ENCODE measurements around the gene TIMMDC1. TPM values are rescaled to one million over a fixed set of nuclear protein-coding genes. Genes with fewer than 3 reads are reported as not detected.

TIMMDC1 gene, protein sequence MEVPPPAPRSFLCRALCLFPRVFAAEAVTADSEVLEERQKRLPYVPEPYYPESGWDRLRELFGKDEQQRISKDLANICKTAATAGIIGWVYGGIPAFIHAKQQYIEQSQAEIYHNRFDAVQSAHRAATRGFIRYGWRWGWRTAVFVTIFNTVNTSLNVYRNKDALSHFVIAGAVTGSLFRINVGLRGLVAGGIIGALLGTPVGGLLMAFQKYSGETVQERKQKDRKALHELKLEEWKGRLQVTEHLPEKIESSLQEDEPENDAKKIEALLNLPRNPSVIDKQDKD
- 100 to 1,000 TPM in 1 of 2 donors, 10 to 100 TPM in 1; 88.6 to 128 TPM for total RNA-seq

DNA sequence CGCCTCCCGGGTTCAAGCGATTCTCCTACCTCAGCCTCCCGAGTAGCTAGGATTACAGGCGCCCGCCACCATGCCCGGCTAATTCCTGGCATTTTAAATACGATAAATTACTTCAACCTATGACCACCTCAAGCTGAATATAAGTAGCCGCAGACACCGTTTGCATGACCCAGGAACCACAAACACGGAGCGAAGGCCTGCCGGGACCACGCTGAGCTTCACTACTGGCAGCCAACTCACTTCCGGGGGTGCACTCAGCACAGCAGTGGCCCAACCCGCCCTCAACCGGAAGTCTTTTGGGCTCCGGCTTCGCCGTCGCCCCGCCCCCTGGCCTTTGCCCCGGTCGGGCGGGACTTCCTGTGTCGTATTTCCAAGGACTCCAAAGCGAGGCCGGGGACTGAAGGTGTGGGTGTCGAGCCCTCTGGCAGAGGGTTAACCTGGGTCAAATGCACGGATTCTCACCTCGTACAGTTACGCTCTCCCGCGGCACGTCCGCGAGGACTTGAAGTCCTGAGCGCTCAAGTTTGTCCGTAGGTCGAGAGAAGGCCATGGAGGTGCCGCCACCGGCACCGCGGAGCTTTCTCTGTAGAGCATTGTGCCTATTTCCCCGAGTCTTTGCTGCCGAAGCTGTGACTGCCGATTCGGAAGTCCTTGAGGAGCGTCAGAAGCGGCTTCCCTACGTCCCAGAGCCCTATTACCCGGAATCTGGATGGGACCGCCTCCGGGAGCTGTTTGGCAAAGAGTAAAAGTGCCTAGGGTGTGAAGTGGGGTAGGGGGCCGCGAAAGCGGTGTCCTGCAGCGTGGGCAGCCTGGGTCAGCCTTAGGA, at the start of gene TIMMDC1:
TIMMDC1 (plus strand) TSS at position 362 of the 826 bp plus-strand sequence; CDS start at position 549, 187 bp downstream.
- intact Hi-C loops (cut with DNase I), result no loop called here

GRCh38 chr3:119453822-119454221, 44.5 kb upstream of the TIMMDC1 start:
- H3K36me3 ChIP-seq, result peaks cover 5% of the 10 kb centered on the region
- no peak overlapping the region for H3K27ac ChIP-seq
- TF ChIP-seq, protein P1, sequence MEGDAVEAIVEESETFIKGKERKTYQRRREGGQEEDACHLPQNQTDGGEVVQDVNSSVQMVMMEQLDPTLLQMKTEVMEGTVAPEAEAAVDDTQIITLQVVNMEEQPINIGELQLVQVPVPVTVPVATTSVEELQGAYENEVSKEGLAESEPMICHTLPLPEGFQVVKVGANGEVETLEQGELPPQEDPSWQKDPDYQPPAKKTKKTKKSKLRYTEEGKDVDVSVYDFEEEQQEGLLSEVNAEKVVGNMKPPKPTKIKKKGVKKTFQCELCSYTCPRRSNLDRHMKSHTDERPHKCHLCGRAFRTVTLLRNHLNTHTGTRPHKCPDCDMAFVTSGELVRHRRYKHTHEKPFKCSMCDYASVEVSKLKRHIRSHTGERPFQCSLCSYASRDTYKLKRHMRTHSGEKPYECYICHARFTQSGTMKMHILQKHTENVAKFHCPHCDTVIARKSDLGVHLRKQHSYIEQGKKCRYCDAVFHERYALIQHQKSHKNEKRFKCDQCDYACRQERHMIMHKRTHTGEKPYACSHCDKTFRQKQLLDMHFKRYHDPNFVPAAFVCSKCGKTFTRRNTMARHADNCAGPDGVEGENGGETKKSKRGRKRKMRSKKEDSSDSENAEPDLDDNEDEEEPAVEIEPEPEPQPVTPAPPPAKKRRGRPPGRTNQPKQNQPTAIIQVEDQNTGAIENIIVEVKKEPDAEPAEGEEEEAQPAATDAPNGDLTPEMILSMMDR (IDR thresholded peaks at IDR 0.05), result no peak
- DNase-seq, result no peak
- H3K27me3 ChIP-seq, result no peaks in the 10 kb centered on the region
- intact Hi-C loops (cut with DNase I), result no loop called here
- no peaks in the 10 kb centered on the region for H3K4me1 ChIP-seq
- H3K4me3 ChIP-seq, result no peak overlapping the region
- no peak overlapping the region for H3K9ac ChIP-seq (ENCODE audit: low read depth in 2 of 2, low read length in 2 of 2)
- no peaks in the 10 kb centered on the region for H3K9me3 ChIP-seq

More for the DNA sequence above, at the start of gene TIMMDC1:
- peak; percentile 97 for DNase-seq
- Histone ChIP-seq H3K9me3 (no peaks in the 10 kb centered on the region), H3K4me3 (peak within 1 kb of the TSS; percentile 82), H3K27ac (peak within 1 kb of the TSS; percentile 96), H3K36me3 (no peaks in the 10 kb centered on the region), H3K27me3 (no peaks in the 10 kb centered on the region), H3K4me1 (no peaks in the 10 kb centered on the region), H3K9ac (ENCODE audit: low read depth in 2 of 2, low read length in 2 of 2) (peak within 1 kb of the TSS; percentile 90 to 97)
- TF ChIP-seq, protein P1 (IDR thresholded peaks at IDR 0.05), result no peak

GRCh38 chr3:119456469-119456868, 41.9 kb upstream of the TIMMDC1 start:
- H3K4me3 ChIP-seq, result no peak overlapping the region
- no peaks in the 10 kb centered on the region for H3K4me1 ChIP-seq
- intact Hi-C loops (cut with DNase I), result no loop called here
- H3K9me3 ChIP-seq, result no peaks in the 10 kb centered on the region
- H3K27ac ChIP-seq, result no peak overlapping the region
- no peaks in the 10 kb centered on the region for H3K27me3 ChIP-seq
- H3K9ac ChIP-seq (ENCODE audit: low read depth in 2 of 2, low read length in 2 of 2), result no peak overlapping the region
- no peak for DNase-seq
- TF ChIP-seq, protein P1 (IDR thresholded peaks at IDR 0.05), result no peak
- H3K36me3 ChIP-seq, result peaks cover 13% of the 10 kb centered on the region

- H3K4me1 ChIP-seq, result no peaks in the 10 kb centered on the region
Observed at GRCh38 chr3:119457246-119457645, 41.1 kb upstream of the TIMMDC1 start.

More at GRCh38 chr3:119457246-119457645, 41.1 kb upstream of the TIMMDC1 start:
- no peak for DNase-seq
- TF ChIP-seq, protein P1 (IDR thresholded peaks at IDR 0.05), result no peak
- H3K9ac ChIP-seq (ENCODE audit: low read depth in 2 of 2, low read length in 2 of 2), result no peak overlapping the region
- H3K4me3 ChIP-seq, result no peak overlapping the region
- intact Hi-C loops (cut with DNase I), result no loop called here
- H3K27me3 ChIP-seq, result no peaks in the 10 kb centered on the region
- H3K27ac ChIP-seq, result no peak overlapping the region
- H3K36me3 ChIP-seq, result peaks cover 13% of the 10 kb centered on the region
- no peaks in the 10 kb centered on the region for H3K9me3 ChIP-seq
